K562 (cell line): ENCODE measurements around the gene PPP1R3C. TPM values are rescaled to one million over a fixed set of nuclear protein-coding genes. Genes with fewer than 3 reads are reported as not detected.

Experiments
- CREB1 ChIP-seq, 2 experiments: sonication (generic) in 1 of 2; formaldehyde crosslinking in 1 of 2; IDR thresholded peaks; 2 replicates each; pipeline versions ENCODE4 v1.6.1 to v1.8.0; 2012 to 2022; ENCODE audit warnings: inconsistent platforms in 1 of 2, mild to moderate bottlenecking in 1 of 2, missing genetic modification reagents in 1 of 2, moderate library complexity in 1 of 2
- ELF2 ChIP-seq: fragments of 250-450 bp; sonication (Bioruptor Pico); IDR thresholded peaks from 2 replicates; pipeline ENCODE4 v1.5.0; 2021; ENCODE audit warnings: mild to moderate bottlenecking
- KLF13 ChIP-seq: fragments of 450-650 bp; IDR thresholded peaks from 2 replicates; pipeline ENCODE4 v1.6.1; 2016; ENCODE audit warnings: missing genetic modification characterization, low read depth, mild to moderate bottlenecking, missing compliant biosample characterization, moderate library complexity, borderline replicate concordance
- MEIS2 ChIP-seq: fragments of 450-650 bp; IDR thresholded peaks from 2 replicates; pipeline ENCODE4 v1.6.1; 2014; ENCODE audit warnings: mild to moderate bottlenecking; ENCODE audit not compliant: partially characterized antibody
- MYC ChIP-seq, 2 experiments: fragments of 250-450 bp in 1 of 2; sonication (Bioruptor Pico) in 1 of 2; IDR thresholded peaks; 2 replicates each; pipeline versions ENCODE4 v1.5.1 to v1.6.1; 2012 to 2021; ENCODE audit warnings: low read depth in 2 of 2, borderline replicate concordance in 1 of 2, improper control_type of control experiment in 1 of 2, low read length in 1 of 2, mild to moderate bottlenecking in 1 of 2, moderate library complexity in 1 of 2
- NFXL1 ChIP-seq: fragments of 450-650 bp; formaldehyde crosslinking; IDR thresholded peaks from 2 replicates; pipeline ENCODE4 v1.4.0; 2021; ENCODE audit warnings: mild to moderate bottlenecking
- NRF1 ChIP-seq, 2 experiments: fragments of 450-650 bp; IDR thresholded peaks in 1 of 2; conservative IDR thresholded peaks in 1 of 2; 2 replicates each; pipeline ENCODE4 v1.6.1; 2014; ENCODE audit warnings: mild to moderate bottlenecking in 2 of 2
- PHF8 ChIP-seq: fragments of 200-600 bp; sonication (generic); IDR thresholded peaks from 2 replicates; pipeline ENCODE4 v1.6.1; 2012; ENCODE audit warnings: mixed run types, mild to moderate bottlenecking, inconsistent platforms, low read length, moderate library complexity, borderline replicate concordance
- POLR2AphosphoS2 ChIP-seq: IDR thresholded peaks from 2 replicates; pipeline ENCODE4 v1.6.1; 2012; ENCODE audit warnings: low read length, improper control_type of control experiment
- PURB ChIP-seq: sonication (generic); formaldehyde crosslinking; IDR thresholded peaks from 2 replicates; pipeline ENCODE4 v1.9.0; 2021; ENCODE audit warnings: low read depth, mild to moderate bottlenecking, missing genetic modification reagents
- RB1 ChIP-seq: fragments of 450-650 bp; IDR thresholded peaks from 2 replicates; pipeline ENCODE4 v1.6.1; 2017; ENCODE audit warnings: low read depth, mild to moderate bottlenecking
- SAP30 ChIP-seq: fragments of 200-600 bp; sonication (generic); IDR thresholded peaks from 2 replicates; pipeline ENCODE4 v1.6.1; 2012; ENCODE audit warnings: borderline replicate concordance, low read depth, mild to moderate bottlenecking, moderate library complexity, low read length, control low read depth, inconsistent platforms; ENCODE audit not compliant: insufficient read depth, poor library complexity, severe bottlenecking
- SIN3B ChIP-seq: fragments of 450-650 bp; IDR thresholded peaks from 2 replicates; pipeline ENCODE4 v1.6.1; 2017; ENCODE audit warnings: low read depth, mild to moderate bottlenecking, moderate library complexity
- ZNF436 ChIP-seq: fragments of 250-450, 450-650 bp; sonication (Bioruptor Pico); formaldehyde crosslinking; IDR thresholded peaks from 2 replicates; pipeline ENCODE4 v1.7.0; 2020; ENCODE audit warnings: mild to moderate bottlenecking
- ZNF778 ChIP-seq: fragments of 450-650 bp; formaldehyde crosslinking; IDR thresholded peaks from 2 replicates; pipeline ENCODE4 v1.4.0; 2020; ENCODE audit warnings: mild to moderate bottlenecking, moderate library complexity
- ZNF780A ChIP-seq: fragments of 250-450 bp; sonication (Bioruptor Pico); IDR thresholded peaks from 2 replicates; pipeline ENCODE4 v1.5.0; 2021; ENCODE audit warnings: mild to moderate bottlenecking
- ZSCAN32 ChIP-seq: fragments of 450-650 bp; formaldehyde crosslinking; IDR thresholded peaks from 2 replicates; pipeline ENCODE4 v1.4.0; 2020; ENCODE audit warnings: mild to moderate bottlenecking, moderate library complexity
- polyA plus RNA-seq, 8 experiments: library from polyadenylated mRNA; depleted of rRNA in 4 of 8; stranded (reverse) in 5 of 8; unstranded in 3 of 8; fragments of >200 nt; fragmentation: Nextera tagmentation in 2 of 8; fragmentation: Illumina TruSeq in 1 of 8; extraction: Ambion mirVana in 2 of 8; extraction: Trizol in 1 of 8; gene quantifications; 2 replicates each; pipeline versions ENCODE4 v1.2.1 to v1.2.3, GENCODE V29; 2011 to 2014; ENCODE audit warnings: inconsistent platforms in 1 of 8, missing spikeins in 1 of 8
- total RNA-seq, 7 experiments: library from RNA; depleted of rRNA in 6 of 7; stranded (reverse); fragments of >200 nt in 6 of 7; fragmentation: Illumina TruSeq in 2 of 7; extraction: Trizol in 2 of 7; gene quantifications; 2 replicates each; pipeline versions ENCODE4 v1.2.1 to v1.2.3, GENCODE V29; 2011 to 2021; ENCODE audit warnings: low replicate concordance in 1 of 7
- TF ChIP-seq, protein P1 (sequence below): sonication (generic); formaldehyde crosslinking; IDR thresholded peaks from 2 replicates; pipeline ENCODE4 v1.8.0; 2022; ENCODE audit warnings: mild to moderate bottlenecking, missing genetic modification reagents, borderline replicate concordance
- TF ChIP-seq, protein P2 (sequence below): fragments of 450-650 bp; IDR thresholded peaks from 2 replicates; pipeline ENCODE4 v1.6.1; 2014; ENCODE audit warnings: low read depth, mild to moderate bottlenecking, moderate library complexity, borderline replicate concordance
- TF ChIP-seq, protein P3 (sequence below): fragments of 250-450 bp; sonication (Bioruptor Pico); IDR thresholded peaks from 2 replicates; pipeline ENCODE4 v1.4.0; 2020; ENCODE audit warnings: mild to moderate bottlenecking, moderate library complexity

Gene PPP1R3C
- total and polyA plus RNA-seq, 9 of the 15 experiments (the other 6 are each of a cell fraction or from before 2014, with no cell fraction given): 0.06 to 0.24 (median 0.12) TPM; not detected in 3

DNA sequence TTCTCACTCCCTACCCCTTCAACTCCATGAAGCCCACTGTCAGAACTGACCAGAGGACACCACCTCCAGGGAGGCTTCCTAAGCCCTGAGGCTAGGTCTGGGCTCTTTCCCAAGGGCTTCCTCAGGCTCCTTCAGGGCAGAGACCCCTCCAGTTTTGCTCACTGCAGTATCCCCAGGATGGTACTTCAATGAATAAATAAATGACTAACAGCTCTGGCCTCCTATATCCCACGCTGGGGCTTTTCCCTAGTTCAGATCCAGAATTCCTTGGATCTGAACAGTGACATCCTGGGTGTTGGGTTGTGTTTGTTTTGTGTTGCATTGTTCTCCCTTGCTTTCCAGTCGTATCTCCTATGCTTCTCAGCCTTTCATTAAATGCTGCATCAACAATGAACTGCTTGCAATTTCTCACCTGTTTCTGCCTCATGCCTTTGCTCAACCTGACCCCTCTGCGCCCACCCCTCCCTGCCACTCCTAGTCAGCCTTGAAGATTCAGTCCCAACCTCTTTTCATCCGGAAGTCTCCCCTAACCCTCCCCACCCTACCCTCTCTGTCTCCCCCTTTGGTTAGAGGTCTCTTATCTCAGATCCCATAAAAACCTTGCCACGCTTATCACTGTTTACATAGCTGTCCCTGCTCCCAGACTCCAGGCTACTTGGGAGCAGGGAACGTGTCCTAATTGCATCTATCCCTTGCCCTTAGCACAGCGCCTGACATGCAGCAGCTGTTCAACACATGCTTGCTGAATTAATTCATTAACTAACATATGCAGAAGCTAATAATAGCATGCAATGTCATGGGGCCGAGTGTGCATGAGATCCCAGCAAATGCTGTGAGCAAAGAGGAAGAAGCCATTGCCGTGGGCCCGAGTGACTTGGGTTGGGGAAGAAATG is 41.7 kb downstream of the PPP1R3C start (continued):
- TF ChIP-seq ZNF780A (CRISPR knock-in tag) (no peak), CREB1 (IDR thresholded peaks at IDR 0.05) (no peak), CREB1 (CRISPR knock-in tag; IDR thresholded peaks at IDR 0.05) (no peak), RB1 (no peak), SIN3B (no peak), SAP30 (no peak), KLF13 (tag) (no peak), NRF1 (conservative IDR thresholded peaks at IDR 0.05 in 1 of 2, IDR thresholded peaks at IDR 0.05 in 1 of 2) (no peak), PHF8 (no peak), ZSCAN32 (CRISPR knock-in tag) (no peak), ELF2 (CRISPR knock-in tag) (no peak), ZNF436 (no peak), POLR2AphosphoS2 (no peak), ZNF778 (CRISPR knock-in tag) (no peak), MEIS2 (no peak), NFXL1 (CRISPR knock-in tag) (no peak), MYC (IDR thresholded peaks at IDR 0.05; ENCODE audit: low read depth, low read length) (peak; percentile 35), MYC (CRISPR knock-in tag; IDR thresholded peaks at IDR 0.05; ENCODE audit: borderline replicate concordance, low read depth) (no peak), PURB (CRISPR knock-in tag) (no peak)
- TF ChIP-seq, protein P1, sequence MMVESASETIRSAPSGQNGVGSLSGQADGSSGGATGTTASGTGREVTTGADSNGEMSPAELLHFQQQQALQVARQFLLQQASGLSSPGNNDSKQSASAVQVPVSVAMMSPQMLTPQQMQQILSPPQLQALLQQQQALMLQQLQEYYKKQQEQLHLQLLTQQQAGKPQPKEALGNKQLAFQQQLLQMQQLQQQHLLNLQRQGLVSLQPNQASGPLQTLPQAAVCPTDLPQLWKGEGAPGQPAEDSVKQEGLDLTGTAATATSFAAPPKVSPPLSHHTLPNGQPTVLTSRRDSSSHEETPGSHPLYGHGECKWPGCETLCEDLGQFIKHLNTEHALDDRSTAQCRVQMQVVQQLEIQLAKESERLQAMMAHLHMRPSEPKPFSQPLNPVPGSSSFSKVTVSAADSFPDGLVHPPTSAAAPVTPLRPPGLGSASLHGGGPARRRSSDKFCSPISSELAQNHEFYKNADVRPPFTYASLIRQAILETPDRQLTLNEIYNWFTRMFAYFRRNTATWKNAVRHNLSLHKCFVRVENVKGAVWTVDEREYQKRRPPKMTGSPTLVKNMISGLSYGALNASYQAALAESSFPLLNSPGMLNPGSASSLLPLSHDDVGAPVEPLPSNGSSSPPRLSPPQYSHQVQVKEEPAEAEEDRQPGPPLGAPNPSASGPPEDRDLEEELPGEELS (CRISPR knock-in tag): no peak
- TF ChIP-seq, protein P2, sequence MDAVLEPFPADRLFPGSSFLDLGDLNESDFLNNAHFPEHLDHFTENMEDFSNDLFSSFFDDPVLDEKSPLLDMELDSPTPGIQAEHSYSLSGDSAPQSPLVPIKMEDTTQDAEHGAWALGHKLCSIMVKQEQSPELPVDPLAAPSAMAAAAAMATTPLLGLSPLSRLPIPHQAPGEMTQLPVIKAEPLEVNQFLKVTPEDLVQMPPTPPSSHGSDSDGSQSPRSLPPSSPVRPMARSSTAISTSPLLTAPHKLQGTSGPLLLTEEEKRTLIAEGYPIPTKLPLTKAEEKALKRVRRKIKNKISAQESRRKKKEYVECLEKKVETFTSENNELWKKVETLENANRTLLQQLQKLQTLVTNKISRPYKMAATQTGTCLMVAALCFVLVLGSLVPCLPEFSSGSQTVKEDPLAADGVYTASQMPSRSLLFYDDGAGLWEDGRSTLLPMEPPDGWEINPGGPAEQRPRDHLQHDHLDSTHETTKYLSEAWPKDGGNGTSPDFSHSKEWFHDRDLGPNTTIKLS: no peak
- TF ChIP-seq, protein P3, sequence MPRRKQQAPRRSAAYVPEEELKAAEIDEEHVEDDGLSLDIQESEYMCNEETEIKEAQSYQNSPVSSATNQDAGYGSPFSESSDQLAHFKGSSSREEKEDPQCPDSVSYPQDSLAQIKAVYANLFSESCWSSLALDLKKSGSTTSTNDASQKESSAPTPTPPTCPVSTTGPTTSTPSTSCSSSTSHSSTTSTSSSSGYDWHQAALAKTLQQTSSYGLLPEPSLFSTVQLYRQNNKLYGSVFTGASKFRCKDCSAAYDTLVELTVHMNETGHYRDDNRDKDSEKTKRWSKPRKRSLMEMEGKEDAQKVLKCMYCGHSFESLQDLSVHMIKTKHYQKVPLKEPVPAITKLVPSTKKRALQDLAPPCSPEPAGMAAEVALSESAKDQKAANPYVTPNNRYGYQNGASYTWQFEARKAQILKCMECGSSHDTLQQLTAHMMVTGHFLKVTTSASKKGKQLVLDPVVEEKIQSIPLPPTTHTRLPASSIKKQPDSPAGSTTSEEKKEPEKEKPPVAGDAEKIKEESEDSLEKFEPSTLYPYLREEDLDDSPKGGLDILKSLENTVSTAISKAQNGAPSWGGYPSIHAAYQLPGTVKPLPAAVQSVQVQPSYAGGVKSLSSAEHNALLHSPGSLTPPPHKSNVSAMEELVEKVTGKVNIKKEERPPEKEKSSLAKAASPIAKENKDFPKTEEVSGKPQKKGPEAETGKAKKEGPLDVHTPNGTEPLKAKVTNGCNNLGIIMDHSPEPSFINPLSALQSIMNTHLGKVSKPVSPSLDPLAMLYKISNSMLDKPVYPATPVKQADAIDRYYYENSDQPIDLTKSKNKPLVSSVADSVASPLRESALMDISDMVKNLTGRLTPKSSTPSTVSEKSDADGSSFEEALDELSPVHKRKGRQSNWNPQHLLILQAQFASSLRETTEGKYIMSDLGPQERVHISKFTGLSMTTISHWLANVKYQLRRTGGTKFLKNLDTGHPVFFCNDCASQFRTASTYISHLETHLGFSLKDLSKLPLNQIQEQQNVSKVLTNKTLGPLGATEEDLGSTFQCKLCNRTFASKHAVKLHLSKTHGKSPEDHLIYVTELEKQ (CRISPR knock-in tag): no peak
